ENCODE measurements around the gene ZNF236.

The ZNF236 gene

DNA sequence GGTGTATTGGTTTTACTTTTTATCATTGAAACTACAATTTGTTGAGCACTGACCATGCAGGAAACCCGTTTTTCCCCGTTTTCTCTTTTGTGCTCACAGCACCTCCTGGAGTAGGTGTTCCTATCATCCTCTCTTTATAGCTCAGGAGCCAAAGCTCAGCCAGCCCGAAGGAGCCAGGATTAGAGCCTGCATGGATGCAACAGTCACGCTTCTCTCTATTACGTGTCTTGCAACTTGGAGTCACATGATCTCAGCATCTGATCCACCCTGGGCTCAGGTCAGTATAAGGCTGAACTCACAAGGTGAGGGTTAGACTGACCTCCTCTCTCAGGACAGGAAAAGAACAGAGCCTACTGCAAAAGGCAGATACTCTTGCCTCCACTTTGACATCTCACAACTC lies 159.7 kb downstream of the ZNF236 start:
- TF ChIP-seq CTCF (IDR thresholded peaks at IDR 0.05; ENCODE audit: insufficient read depth, missing control alignments), result no peak
- DNase-seq (ENCODE audit: insufficient read length, low spot score), result no peak
- FAIRE-seq, result no peak

- TF ChIP-seq CTCF (IDR thresholded peaks at IDR 0.05; ENCODE audit: insufficient read depth, missing control alignments), result peak; percentile 81
- FAIRE-seq (peak; percentile 97), DNase-seq (ENCODE audit: insufficient read length, low spot score) (peak; percentile 100)
Observed at GRCh38 chr18:76982841-76983583, 160.7 kb downstream of the ZNF236 start.

GRCh38 chr18:76983613-76984051 lies 161.3 kb downstream of the ZNF236 start:
- DNase-seq (ENCODE audit: insufficient read length, low spot score) (no peak), FAIRE-seq (no peak)
- TF ChIP-seq CTCF (IDR thresholded peaks at IDR 0.05; ENCODE audit: insufficient read depth, missing control alignments), result no peak

GRCh38 chr18:76984193-76985155 lies 162.1 kb downstream of the ZNF236 start:
- FAIRE-seq, result no peak
- DNase-seq (ENCODE audit: insufficient read length, low spot score), result no peak
- no peak for TF ChIP-seq CTCF (IDR thresholded peaks at IDR 0.05; ENCODE audit: insufficient read depth, missing control alignments)

GRCh38 chr18:76985156-76985950 lies 163.0 kb downstream of the ZNF236 start:
- no peak for DNase-seq (ENCODE audit: insufficient read length, low spot score)
- FAIRE-seq, result no peak
- no peak for TF ChIP-seq CTCF (IDR thresholded peaks at IDR 0.05; ENCODE audit: insufficient read depth, missing control alignments)

- no peak for DNase-seq (ENCODE audit: insufficient read length, low spot score)
- no peak for TF ChIP-seq CTCF (IDR thresholded peaks at IDR 0.05; ENCODE audit: insufficient read depth, missing control alignments)
- no peak for FAIRE-seq
Observed at GRCh38 chr18:76985951-76986236, 163.5 kb downstream of the ZNF236 start.
